GM19099 (cell line): ENCODE data around the gene GPR139.

Experiments
- POLR2A ChIP-seq: IDR thresholded peaks from 3 replicates; pipeline ENCODE4 v1.6.1; 2011; ENCODE audit warnings: low read depth; ENCODE audit not compliant: insufficient read length; ENCODE audit errors: extremely low read depth

Gene GPR139

GRCh38 chr16:20023190-20023589 is 50.5 kb downstream of the GPR139 start:
- TF ChIP-seq POLR2A, result no peak

GRCh38 chr16:20020976-20021375 is 52.7 kb downstream of the GPR139 start:
- no peak for TF ChIP-seq POLR2A

- no peak for TF ChIP-seq POLR2A
Observed at GRCh38 chr16:20020083-20020482, 53.6 kb downstream of the GPR139 start.

- TF ChIP-seq POLR2A, result no peak
Observed at GRCh38 chr16:20016234-20016633, 57.5 kb downstream of the GPR139 start.

GRCh38 chr16:20004931-20005330 is 68.8 kb downstream of the GPR139 start:
- TF ChIP-seq POLR2A, result no peak

GRCh38 chr16:20002936-20003335 is 70.8 kb downstream of the GPR139 start:
- TF ChIP-seq POLR2A, result no peak

GRCh38 chr16:20001856-20002707 is 71.6 kb downstream of the GPR139 start:
- no peak for TF ChIP-seq POLR2A

GRCh38 chr16:19997734-19998133 is 76.0 kb downstream of the GPR139 start:
- TF ChIP-seq POLR2A, result no peak

- TF ChIP-seq POLR2A, result no peak
Observed at GRCh38 chr16:19997264-19997663, 76.4 kb downstream of the GPR139 start.

- TF ChIP-seq POLR2A, result no peak
Observed at GRCh38 chr16:19994466-19995170, 79.1 kb downstream of the GPR139 start.

GRCh38 chr16:19991614-19992013 is 82.1 kb downstream of the GPR139 start:
- no peak for TF ChIP-seq POLR2A

GRCh38 chr16:19984135-19984534 is 89.6 kb downstream of the GPR139 start:
- no peak for TF ChIP-seq POLR2A
